CD1c-positive myeloid dendritic cell (primary cell): Measurements from ENCODE around the gene PEG3.
A peak's percentile ranks its signal among the peaks of the same experiment; 100 is the strongest.

ENCODE experiments used
- DNase-seq: peaks from one replicate; pipeline ENCODE4 v3.0.0-alpha.2; 2016; ENCODE audit errors: extremely low spot score

The PEG3 gene

DNA sequence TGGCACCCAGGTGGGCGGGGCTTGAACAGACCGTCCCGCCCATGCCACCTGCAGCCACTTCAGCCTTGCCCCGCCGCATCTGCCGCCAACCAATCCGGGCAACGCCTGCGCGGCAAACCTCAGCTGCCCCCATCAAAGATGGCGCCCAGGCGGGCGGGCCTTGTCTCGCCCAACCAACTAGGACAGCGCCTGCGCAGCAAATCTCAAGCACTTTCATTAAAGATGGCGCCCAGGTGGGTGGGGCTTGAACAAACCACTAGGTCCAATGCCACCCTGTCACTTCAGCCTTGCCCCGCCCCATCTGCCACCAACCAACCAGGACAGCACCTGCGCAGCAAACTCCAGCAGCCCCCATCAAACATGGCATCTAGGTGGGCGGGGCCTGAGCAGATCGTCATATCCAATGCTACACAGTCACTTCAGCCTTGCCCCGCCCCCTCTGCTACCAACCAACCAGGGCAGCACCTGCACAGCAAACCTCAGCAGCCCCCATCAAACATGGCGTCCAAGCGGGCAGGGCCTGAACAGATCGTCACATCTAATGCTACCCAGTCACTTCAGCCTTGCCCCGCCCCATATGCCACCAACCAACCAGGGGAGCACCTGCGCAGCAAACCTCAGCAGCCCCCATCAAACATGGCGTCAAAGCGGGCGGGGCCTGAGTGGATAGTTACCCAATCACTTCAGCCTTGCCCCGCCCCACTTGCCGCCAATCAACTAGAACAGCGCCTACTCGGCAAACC, 1.4 kb downstream of the PEG3 start:
- peak; percentile 89 for DNase-seq

DNA sequence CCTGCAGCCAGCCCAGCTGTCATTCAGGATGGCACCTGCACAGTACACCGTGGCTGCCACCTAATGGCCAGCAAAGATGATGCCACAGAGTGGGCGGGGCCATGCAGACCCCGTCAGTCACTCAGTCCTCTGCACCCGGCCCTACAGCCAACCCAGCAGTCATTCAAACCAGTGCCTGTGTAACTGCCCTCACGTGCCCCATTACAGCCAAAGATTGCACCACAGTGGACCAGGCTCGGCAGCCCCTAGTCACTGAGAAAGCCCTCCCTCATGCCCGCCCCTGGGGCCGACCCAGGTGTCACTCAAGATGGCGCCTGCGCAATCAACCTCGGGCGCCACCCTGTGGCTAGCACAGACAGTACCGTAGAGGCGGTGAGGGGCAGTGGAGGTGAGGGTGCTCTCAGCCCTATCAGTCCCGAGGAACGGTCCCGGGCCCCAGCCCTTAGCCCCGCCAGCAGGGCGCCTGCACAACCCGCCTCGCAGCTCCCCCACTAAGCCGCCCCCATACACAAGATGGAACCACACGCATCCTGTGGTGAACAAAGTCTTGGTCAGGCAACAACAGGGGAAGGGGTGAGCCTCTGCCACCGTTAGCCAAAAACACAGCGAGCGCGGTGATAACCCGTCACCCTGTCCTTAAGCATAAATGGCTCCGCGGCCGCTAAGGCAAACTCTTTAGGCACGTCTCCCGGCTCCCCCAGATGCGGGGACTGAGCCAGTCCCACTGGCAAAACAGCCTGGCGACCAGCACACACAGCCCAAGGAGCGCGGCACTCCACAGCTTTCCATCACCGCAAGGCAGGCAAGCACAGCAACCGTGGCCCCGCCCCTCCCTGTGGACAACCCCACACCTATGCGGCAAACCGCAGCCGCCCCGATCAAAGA, 2.3 kb downstream of the PEG3 start:
- DNase-seq: peak; percentile 57

DNA sequence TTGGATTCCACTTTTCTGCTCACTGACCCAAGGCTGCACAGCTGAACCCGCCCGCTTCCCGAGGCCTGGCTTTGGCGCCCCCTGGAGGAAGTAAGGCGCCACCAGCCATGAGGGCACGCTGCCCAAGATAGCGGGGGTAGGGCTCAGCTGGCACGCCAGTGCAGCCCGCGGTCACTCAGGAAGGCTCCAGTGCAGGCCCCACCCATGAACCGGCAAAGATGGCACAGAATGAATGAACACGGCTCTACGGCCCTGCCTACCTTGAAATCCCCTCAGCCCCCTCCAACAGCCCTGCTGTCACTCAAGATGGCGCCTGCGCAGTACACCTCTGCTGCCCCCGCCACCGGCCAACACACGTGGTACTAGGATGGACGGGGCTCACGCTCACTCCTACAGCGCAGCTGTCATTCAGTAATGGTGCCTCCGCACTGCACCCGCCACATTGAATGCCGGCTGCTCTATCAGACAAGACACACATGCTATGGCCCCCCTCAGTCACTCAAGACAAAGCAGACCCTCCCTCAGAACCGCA, 3.0 kb downstream of the PEG3 start:
- peak; percentile 50 for DNase-seq

DNA sequence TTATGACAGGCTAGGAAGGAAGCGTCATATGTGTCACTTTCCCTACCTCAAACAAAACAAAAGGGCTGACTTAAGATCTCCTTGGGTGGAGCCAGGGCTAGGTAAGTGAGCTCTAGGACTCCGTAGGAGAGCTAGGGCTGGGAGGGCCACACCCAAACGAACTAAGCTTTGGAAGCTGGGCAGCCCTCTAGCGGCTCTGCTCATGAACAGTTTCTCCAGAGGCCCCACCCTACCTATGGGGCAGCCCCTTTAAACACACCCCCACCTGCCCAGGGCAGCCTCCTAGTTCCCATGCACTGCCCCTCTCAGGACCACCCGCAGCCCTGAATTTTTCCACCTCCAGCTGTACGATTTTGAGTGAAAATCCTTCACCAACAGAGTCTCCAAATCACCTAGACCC, 3.5 kb downstream of the PEG3 start:
- no peak for DNase-seq

DNA sequence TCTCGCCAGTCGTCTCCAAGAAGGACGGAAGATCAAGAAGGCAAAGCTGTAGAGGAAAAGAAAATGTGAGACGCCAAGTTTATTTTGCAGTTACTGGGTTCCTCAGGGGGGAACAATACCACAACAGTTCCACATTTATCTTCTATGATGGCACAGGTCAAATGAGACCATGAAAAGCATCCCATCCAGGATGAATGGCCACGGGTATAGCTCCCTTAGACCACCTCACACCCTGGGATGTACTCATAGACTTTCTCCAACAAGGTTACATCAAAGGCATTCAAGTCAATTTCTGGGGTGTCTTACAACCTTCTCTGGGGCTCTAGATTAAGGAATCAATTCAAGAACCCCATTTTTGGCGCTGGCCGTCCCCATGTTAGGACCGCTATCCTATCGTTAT, 4.5 kb downstream of the PEG3 start:
- no peak for DNase-seq

DNA sequence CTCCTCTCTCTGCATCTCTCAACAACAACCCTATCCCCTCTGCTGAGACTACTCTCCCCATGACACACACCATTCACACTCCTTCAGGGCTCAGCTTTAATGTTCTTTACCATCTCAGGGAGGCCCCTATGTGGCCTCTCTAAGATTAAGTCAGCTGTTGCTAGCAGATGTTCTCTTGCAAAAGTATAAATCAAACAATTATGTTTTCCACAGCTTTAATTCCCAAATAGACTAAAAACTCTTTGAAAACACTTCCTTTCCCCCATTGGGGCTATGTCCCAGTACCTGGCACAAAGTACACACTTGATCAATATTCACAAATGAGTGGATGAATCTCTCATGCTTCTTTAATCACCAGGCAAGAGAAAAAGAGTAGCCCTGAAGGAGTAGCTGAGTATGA, 5.1 kb downstream of the PEG3 start:
- no peak for DNase-seq

DNA sequence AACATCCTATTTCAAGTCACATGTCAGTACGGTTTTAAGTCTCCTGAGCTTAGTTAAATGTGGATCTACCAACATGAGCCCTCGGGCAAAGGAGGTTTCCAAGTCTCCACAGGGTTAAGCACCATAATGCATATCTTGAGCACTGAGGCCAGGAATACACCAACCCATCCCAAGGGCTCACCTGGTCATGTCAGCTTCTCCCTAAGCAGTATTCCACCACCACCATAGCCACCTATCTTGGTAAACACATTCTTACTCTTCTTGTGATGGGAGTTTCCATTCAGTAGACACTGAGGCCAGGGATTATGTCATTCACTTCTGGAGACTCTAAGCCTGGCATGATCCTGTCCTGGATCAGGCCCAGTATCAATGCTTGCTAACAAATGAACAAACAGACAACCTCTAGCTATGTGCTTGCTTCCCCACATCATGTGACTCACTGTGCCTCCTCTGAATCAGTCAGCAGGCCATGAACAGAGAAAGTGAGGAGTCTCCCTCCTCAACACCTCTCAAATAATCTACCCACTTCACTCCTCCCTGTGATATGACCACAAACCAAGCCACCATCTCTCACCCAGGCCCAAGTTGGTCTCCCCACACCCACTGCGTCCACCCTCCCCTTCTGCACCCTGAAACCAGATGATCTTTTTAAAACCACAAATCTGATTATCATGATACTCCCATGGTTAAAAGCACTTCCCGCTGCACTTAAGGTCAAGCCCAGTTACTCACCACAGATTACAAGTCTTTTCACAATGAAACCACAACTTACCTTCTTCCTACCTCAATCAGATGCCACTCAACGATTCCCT, 5.8 kb downstream of the PEG3 start:
- DNase-seq: no peak

DNA sequence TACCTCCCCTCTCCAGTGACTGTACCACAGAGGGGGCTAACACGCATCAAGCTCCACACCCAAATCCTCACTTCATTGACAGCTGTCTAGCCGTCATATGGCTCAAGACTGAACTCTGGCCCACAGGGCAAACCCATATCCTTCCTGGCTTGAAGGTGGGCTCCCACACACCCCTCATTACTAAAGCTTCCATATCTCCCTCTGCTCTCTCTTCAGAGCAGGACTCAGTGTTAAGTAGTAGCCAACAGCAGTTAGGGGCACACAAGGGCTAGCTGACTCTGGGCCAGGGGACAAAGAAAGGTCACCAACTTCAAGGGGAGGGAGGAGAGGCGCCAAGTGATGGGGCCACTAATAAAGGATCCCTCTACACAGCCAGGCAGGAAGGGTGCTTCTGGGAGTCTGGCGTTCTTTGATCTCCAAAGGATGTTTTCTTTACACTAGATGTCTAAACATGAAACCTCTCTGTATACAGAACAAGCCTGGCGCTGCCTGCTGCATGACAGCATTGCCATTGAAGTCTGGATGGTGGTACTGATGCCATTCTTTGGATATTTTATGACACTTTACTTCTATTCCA, 8.1 kb downstream of the PEG3 start:
- DNase-seq: no peak

DNA sequence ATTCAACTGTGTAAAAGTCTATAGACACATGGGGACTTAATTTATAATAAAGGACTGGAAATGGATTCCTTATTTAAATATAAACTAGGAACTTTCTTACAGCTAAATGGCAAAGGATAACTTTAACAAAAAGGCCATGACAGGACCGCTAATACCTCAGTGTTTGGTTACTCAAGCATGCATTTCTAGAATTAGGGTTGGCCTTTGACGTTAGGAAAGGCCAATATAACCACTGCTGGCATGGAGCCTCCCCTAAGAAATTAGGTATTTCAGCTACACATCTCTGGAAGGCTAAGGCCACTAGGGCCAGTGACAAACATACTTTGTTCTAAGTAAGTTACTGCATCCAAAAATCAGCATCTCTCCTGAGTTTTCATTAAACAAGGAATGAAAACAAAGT, 9.3 kb downstream of the PEG3 start:
- DNase-seq: no peak

DNA sequence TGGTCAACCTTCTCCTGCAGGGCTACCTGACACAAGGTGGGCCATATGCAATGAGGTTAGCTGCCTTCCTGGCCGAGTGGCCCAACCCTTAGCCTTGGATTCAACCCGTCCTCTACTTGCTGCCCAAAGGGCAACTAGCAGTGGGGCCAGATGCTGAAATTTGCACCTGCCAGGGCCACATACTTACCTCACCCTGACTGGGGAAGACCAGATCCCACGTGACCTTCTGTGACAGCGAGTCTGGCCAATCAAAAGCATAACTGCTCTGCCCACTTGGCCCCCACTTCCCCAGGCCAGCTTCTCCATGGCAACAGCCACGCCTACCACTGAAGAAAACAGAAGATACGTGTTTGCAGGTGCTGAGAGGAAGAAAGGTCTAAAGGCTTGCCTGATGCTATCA, 10.9 kb downstream of the PEG3 start:
- no peak for DNase-seq

DNA sequence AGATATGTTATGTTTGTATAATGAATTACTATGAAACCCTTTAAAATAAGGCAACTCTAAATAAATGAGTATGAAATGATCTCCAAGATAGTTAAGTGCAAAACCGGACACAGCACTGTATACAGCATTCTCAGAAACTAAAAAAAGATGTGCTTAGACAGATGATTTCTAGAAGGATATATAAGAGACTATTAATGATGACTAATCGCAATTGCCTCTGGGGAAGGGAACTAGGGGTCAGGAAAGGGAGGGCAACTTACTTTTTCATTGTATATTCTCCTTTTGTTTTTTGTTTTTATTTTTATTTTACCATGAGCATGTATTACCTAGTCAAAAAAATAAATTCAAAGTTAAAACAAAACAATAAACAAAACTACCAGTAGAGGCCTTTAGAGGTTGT, 12.8 kb downstream of the PEG3 start:
- DNase-seq: no peak

DNA sequence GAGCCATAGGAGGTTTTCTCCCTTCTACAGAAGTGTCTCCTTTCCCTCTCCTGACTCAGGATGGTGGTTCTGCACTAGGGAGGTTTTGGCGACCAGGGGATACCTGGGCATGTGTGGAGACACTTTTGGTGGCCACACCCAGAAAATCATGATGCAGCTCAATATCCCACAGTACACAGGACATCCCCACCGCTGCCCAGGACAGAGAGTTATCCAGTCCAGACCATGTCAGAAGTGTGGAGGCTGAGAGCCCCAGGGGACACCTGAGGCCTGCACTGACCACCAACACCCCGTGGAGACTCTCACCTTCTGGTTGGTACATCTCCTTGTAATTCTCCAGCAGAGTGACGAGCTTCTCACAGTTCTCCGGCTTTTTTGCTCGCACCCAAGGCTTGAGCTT, 16.6 kb downstream of the PEG3 start:
- DNase-seq: no peak

DNA sequence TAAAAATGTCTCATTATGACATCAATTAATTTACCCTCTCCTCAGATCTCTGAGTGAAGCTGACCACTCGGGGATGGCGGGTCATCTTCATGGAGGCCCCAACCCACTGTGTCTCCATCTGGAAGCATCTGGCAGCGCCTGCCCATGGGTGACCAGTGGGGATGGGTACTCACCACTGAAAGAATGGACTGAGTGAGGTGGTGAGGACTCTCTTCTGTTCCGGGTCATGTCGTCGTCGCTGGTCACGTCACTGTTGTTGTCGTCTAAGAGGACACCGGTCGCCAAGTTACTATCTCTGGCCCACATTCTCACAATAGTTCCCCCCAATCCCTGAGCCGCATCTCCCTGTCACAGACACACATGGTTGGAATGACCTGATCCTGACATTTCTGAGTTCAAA, 17.1 kb downstream of the PEG3 start:
- no peak for DNase-seq

DNA sequence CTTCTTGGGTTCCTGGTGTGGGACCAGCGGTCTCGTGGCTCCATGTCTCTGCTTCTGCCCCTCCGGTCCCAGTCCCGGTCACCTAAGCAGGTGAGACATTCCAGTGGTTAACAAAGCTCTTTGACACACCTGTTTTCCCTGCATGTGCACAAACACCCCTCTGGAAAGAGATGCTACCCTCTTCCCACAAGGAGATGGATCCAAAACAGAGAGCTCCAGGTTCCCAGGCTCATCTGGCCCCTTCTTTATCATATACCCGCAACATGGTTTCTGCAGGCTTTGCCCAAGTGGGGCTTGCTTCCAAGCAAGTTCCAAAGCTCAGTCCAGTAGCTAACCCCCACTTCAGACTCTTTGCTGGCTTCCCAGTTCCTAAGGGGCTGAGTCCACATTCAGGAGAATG, 17.8 kb downstream of the PEG3 start:
- no peak for DNase-seq

DNA sequence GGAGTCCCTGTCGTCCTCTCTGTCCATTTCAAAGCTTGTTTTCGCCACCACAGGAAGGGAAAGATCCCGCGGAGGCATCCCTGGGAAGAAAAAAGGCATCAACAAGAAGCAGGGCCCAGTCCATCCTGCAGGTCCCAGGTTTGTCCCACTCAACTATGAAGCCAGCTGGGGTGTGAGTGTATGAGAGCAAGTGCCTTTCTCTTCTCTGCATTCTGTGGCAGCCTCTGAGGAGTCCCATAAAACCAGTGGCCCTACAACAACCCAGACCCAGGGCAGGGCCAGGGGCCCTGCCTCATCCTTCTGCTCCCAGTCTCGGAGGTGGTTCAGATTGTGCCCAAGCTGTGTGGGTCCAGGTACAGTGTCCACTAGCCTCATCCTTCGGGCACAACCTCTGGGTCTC, 18.9 kb downstream of the PEG3 start:
- no peak for DNase-seq

DNA sequence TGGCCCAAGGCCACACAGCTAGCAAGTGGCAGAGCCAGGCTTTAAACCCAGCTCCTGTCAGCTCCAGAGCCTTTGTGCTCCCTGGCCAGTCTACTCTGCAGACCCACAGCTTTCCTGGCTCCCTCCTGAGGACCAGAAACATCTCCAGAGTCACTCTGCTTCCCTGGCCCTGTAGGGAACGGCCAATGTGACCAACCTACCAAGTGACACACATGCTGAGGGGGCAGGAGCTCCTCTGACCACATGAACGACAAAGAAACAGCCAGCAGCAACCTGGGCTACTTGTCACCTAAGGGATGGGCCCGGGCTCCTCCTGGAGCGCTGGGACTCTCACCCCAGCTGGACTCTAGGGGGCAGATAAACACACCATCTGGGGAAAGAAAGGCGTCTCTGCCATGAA, 19.3 kb downstream of the PEG3 start:
- DNase-seq: no peak

DNA sequence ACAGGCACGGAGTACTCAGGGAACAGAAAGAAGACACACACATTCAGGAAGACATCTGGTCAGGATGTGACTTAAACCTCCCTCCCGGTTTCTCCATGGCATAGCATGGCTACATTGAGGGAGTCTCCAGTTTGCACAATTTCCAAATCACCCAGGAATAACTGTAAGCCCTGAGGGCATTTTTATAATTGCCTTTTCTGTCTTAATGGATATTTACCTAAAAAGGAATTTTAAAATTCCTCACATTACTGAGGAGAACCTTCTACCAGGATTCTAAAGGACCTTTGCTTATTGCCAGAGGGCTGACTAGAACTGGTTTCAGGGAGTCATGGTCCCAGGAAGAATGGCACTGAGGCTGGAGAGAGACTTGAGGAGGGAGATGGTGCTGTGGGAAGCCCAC, 21.4 kb downstream of the PEG3 start:
- DNase-seq: no peak

DNA sequence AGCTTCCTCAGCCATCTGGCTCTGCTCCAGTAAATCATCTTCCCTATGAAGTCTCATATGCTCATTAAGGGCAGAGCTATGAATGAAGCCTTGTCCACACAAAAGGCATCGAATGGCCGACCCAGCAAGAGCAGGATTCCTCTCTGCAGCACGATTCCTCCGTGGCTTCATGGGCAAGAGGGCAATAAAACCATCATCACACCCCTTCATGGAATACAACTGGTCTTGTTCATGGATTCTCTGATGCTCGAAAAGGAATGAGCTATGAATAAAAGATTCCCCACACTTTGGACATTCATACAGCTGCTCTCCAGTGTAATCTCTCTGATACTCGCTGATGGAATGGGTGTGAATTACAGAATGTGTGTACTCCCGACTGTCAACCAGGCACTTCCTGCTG, 25.9 kb downstream of the PEG3 start:
- no peak for DNase-seq

DNA sequence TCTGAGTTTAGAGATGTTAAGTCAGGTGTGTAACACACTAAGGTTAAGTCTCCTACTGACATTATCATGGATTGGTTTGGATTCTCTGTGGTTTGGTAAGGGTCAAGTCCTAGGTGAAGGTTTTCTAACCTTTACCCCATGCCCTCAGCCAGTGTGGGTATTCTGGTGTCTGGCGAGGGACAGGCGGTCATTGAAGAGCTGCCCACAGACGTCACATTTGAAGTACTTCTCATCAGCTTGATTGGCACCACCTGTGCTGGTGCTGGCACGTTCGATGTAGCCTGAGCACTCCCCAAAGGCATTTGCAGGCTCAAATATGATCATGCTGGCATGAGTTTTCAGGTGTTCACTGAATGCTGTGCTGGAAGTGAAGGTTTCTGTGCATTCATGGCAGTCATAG, 27.0 kb downstream of the PEG3 start:
- no peak for DNase-seq

DNA sequence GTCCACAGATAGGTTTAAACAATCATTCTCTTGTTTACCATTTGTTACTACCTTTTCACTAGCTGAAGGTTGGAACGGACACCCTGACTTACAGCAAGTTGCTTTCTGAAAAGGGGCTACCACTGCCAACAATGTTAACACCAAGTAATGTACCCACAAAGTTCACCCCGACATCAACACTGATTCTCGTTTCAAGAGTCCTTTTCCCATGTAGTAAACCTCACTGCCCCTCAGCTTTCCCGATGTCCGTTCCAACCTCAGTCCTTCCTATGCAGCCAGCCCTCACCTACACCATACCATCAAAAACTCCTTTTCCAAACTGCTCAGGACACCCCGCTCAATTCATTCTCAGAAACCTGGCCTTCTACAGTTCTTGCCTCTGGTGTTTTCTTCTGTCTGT, 29.0 kb downstream of the PEG3 start:
- no peak for DNase-seq

DNA sequence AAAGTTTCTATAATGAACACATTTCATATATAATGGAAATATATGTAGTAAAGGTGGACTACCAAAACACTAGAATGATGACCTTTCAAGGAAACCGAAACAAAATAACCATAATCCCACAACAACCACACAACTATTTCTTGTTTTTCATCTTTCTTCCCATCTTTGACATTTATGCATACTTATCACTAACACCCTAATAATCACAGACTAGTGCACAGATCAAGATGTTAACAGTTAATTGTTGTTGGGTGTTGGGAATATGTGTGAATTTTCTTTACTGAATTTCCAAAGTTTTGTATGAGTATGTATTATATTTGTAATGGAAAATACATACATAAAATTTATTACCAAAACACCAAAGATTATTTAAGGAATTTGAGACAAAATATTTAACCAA, 30.3 kb downstream of the PEG3 start:
- DNase-seq: no peak
